ENCODE measurements around the gene TATDN2. TPM values are rescaled to one million over a fixed set of nuclear protein-coding genes. Genes with fewer than 3 reads are reported as not detected.

The TATDN2 gene
- total and polyA plus RNA-seq, 2 experiments from 2014 or later = 4.8 to 19.1 TPM

DNA sequence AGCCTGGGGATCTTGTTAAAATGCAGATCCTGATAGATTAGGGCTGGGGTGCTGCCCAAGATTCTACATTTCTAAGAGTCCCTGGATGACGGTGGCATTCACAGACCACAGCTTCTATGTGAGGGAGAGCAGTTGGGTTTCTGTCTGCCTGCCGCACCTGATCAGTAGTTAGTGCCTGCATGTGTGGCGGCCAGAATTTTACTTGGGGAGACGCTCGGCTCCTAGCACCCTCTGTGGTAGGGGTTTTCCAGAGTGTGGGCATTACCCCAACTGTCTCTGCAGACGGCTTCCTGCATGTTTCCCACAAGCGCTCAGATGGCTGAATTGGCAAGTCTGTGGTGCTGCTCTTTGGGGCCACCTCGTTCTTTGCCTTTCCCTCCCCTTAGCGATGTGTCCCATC lies 36.2 kb downstream of the TATDN2 start (continued):
- TF ChIP-seq, protein P1, sequence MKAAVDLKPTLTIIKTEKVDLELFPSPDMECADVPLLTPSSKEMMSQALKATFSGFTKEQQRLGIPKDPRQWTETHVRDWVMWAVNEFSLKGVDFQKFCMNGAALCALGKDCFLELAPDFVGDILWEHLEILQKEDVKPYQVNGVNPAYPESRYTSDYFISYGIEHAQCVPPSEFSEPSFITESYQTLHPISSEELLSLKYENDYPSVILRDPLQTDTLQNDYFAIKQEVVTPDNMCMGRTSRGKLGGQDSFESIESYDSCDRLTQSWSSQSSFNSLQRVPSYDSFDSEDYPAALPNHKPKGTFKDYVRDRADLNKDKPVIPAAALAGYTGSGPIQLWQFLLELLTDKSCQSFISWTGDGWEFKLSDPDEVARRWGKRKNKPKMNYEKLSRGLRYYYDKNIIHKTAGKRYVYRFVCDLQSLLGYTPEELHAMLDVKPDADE (IDR thresholded peaks at IDR 0.05) = no peak

DNA sequence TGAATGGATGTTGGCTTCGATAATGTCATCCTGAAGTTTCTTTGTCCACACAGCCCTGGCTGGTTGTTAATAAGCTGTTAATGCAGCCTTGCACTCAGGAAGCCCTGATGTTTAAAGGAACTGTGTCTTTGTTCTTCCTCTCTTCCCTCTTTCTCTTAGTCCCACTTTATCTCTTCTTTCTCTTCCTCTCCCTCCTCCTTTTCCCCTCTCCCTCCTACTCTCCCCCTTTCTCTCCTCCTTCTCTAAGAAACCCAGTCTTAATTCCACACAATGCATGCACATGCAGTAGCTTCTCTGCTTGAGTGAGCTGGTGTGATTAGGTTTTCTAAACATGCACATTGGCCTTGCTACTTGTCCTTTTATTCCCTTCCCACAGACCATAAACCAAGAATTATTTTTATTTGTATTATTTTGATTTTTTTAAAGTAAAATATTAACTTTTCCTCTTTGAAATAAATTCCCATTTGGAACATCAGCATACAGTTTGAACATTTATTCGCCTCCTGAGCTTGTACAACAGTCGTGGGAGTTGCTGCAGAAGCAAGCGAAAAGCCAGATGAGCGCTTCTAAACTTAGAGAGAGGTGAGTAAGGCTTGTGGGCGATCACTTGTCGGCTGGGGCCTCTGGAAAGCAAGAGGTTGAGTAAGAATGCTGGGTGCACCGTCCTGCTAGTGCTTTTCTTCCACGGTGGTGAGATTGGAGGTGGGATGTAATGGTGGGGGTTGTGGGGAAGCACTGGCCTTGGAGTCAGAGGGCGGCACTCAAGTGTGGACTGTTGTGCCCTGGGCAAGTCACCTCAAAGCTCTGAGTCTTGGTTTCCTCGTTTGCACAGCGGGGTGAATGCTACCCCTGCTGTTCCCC lies 37.2 kb downstream of the TATDN2 start:
- H3K36me3 ChIP-seq (ENCODE audit: insufficient read depth) = peaks cover 3% of the 10 kb centered on the region; the same call in 1 of the 2 replicates
- H3F3A ChIP-seq (replicated peaks; ENCODE audit: low read depth) = no peaks in the 10 kb centered on the region
- ATAC-seq (no peak), DNase-seq (ENCODE audit: low spot score) (no peak)
- no peaks in the 10 kb centered on the region for H3K9me3 Mint-ChIP-seq
- TF ChIP-seq EZH2 (IDR thresholded peaks at IDR 0.05; ENCODE audit: low read depth, unreplicated experiment) (no peak), ZNF331 (CRISPR knock-in tag; IDR thresholded peaks at IDR 0.05; ENCODE audit: low read depth) (no peak), ZNF114 (CRISPR knock-in tag; IDR thresholded peaks at IDR 0.05) (no peak), NANOG (IDR thresholded peaks at IDR 0.05; ENCODE audit: borderline replicate concordance) (no peak), JUNB (IDR thresholded peaks at IDR 0.05; ENCODE audit: unreplicated experiment) (no peak)
- H3K27me3 ChIP-seq (ENCODE audit: insufficient read depth) = no peaks in the 10 kb centered on the region
- H4K20me1 ChIP-seq (replicated peaks; ENCODE audit: insufficient read depth) = no peaks in the 10 kb centered on the region
- no peak overlapping the region for H3K4me3 ChIP-seq
- H3K4me3 Mint-ChIP-seq = no peak overlapping the region
- no peak overlapping the region for H3K27ac ChIP-seq (ENCODE audit: low read depth)
- H3K4me2 ChIP-seq = no peak overlapping the region
- peaks cover 21% of the 10 kb centered on the region for H3K36me3 Mint-ChIP-seq (ENCODE audit: low read depth)
- H3K79me2 ChIP-seq (replicated peaks; ENCODE audit: insufficient read depth) = no peaks in the 10 kb centered on the region
- H3K27me3 Mint-ChIP-seq (ENCODE audit: insufficient read depth, low read depth, poor library complexity) = peaks cover 5% of the 10 kb centered on the region
- peaks cover 15% of the 10 kb centered on the region for H3K4me1 Mint-ChIP-seq
- H2AFZ ChIP-seq = no peak overlapping the region
- H3K4me1 ChIP-seq (ENCODE audit: insufficient read depth) = peaks cover 8% of the 10 kb centered on the region; the same call in 1 of the 2 replicates
- no peaks in the 10 kb centered on the region for H3K9me2 ChIP-seq (ENCODE audit: insufficient read depth)
- peak overlapping the region; percentile 72; the same call in 1 of the 2 replicates for H3K27ac Mint-ChIP-seq

DNA sequence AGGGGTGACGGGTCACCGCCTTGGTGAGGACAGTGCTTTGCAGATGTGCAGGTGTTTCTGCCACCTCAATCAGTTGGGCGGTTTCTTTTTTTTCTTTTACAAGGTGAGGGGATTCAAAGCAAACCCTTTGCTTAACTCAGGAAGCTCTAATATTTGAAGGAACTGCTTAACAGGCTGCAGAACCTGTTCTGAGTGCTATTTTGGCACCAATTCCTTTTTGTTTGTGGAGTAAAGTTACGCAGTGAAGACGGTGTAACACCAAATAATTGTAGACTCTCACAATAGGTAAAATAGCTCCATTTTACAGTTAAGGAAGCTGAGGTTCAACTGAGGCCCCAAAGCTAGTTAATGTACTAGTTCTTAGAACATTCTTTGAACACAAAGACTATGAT lies 37.9 kb downstream of the TATDN2 start:
- no peaks in the 10 kb centered on the region for H4K20me1 ChIP-seq (replicated peaks; ENCODE audit: insufficient read depth)
- Mint-ChIP-seq H3K4me1 (peaks cover 15% of the 10 kb centered on the region), H3K36me3 (ENCODE audit: low read depth) (peaks cover 15% of the 10 kb centered on the region), H3K27ac (peak overlapping the region; percentile 72), H3K27me3 (ENCODE audit: insufficient read depth, low read depth, poor library complexity) (peaks cover 5% of the 10 kb centered on the region), H3K4me3 (no peak overlapping the region), H3K9me3 (no peaks in the 10 kb centered on the region)
- no peak overlapping the region for H3K4me2 ChIP-seq
- H3K79me2 ChIP-seq (replicated peaks; ENCODE audit: insufficient read depth) = no peaks in the 10 kb centered on the region
- no peak for ATAC-seq
- no peak for TF ChIP-seq ZNF114 (CRISPR knock-in tag; IDR thresholded peaks at IDR 0.05)
- TF ChIP-seq, protein P1 (IDR thresholded peaks at IDR 0.05) = no peak
- TF ChIP-seq JUNB (IDR thresholded peaks at IDR 0.05; ENCODE audit: unreplicated experiment) = no peak
- TF ChIP-seq EZH2phosphoT487 (IDR thresholded peaks at IDR 0.05; ENCODE audit: unreplicated experiment) = no peak
- TF ChIP-seq POLR2AphosphoS5 (IDR thresholded peaks at IDR 0.05; ENCODE audit: low read depth) = no peak
- no peak for DNase-seq (ENCODE audit: low spot score)
- H3K36me3 ChIP-seq (ENCODE audit: insufficient read depth) = peaks cover 3% of the 10 kb centered on the region; the same call in 1 of the 2 replicates
- H3K27ac ChIP-seq (ENCODE audit: low read depth) = no peak overlapping the region
- H3K4me1 ChIP-seq (ENCODE audit: insufficient read depth) = peaks cover 8% of the 10 kb centered on the region; the same call in 1 of the 2 replicates
- no peaks in the 10 kb centered on the region for H3F3A ChIP-seq (replicated peaks; ENCODE audit: low read depth)
- no peaks in the 10 kb centered on the region for H3K9me2 ChIP-seq (ENCODE audit: insufficient read depth)
- H2AFZ ChIP-seq = no peak overlapping the region
- H3K4me3 ChIP-seq = no peak overlapping the region
- H3K27me3 ChIP-seq (ENCODE audit: insufficient read depth) = no peaks in the 10 kb centered on the region

All from GM23338 (cell line).